CD4-positive, alpha-beta T cell treated with Interleukin-1 beta for 1 hour (primary cell): Measurements from ENCODE around the gene DNAJB8.
A peak's percentile ranks its signal among the peaks of the same experiment; 100 is the strongest.

Experiments
- DNase-seq, 2 donors: peaks; one replicate each; pipeline ENCODE4 v3.0.0-alpha.2; 2020 to 2022

Gene DNAJB8

DNA sequence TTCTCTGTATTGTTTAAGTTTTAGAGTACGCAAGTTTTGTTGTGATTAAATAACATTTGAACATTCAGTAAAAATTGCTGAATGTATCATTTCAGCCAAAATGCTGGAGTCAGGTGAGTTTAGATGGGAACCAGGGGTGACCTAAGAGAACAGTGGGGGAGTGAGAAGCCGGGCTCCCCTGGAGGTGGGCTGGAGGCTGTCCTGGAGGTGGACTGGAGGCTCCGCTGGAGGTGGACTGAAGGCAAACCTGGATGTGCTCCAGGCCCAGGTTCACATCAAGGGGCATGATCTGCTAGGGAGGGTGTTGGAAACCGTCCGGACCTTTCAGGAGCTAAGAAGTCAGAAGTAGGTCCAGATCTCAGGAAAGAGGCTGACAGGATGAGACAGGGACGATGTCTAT, 23.7 kb downstream of the DNAJB8 start:
- DNase-seq: no peak

DNA sequence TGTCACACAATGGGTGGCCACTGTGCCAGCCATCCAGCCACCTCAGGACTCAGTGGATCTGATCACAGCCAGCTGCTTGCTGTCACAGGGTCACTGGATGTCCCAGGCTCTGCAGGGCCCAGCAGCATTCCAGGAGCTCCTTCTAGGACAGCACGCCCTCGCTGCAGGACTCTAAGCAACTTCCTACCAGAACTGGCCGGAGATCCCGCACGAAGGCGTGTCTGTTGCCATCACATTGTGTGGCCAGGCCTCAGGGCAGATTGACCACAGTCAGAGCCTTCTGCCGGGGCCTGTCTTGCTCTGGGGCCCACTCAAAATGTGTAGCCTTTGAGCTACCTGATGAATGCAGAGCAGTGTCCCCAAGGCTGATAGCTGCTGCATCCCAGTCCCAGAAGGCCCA, 24.6 kb downstream of the DNAJB8 start:
- no peak for DNase-seq

DNA sequence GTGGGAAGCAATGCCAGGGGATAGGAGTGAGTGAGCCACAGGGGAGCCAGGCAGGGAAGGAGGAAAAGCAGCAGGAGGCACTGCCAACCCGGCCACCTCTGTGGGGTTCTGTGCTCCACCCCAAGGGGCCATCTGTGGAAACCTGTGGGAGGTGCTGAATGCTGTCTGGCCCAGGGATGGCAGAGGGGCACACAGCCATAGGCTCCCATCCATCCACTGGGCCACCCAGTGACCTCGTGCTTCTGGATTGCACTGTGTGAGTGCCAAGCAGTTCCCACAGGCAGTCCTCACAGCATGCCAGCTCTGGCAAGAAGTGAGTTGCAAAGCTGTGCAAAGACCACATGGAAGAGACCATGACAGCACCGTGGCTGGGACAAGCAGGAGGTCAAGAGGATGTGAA, 27.5 kb downstream of the DNAJB8 start:
- no peak for DNase-seq

DNA sequence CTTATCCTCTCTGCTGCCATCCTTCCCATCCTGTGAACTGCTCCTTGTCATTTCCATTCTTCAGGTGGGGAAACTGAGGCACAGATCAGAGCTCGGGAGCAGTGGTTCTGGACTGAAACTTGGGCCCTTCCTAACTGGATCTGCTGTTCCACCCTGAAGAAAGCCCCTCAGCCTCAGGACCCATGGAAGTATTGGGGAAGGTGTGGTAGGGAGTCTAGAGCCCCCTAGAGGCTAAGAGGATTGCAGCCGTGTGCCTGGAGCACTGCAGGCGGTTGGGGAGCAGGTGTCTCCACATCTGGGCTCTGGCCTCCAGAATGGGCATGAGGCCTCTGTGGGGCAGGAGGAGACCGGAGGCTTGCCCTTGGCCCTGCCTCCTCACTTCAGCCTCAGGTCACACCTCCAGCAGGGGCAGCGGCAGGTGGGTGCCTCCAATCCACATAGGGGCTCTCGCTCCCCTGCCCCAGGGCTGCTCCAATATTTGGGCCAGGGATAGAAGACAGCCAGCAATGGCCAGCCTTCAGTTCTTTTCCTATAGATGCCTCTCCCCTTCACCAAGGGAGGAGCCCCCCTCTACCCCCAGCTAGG, 28.1 kb downstream of the DNAJB8 start:
- DNase-seq: no peak

DNA sequence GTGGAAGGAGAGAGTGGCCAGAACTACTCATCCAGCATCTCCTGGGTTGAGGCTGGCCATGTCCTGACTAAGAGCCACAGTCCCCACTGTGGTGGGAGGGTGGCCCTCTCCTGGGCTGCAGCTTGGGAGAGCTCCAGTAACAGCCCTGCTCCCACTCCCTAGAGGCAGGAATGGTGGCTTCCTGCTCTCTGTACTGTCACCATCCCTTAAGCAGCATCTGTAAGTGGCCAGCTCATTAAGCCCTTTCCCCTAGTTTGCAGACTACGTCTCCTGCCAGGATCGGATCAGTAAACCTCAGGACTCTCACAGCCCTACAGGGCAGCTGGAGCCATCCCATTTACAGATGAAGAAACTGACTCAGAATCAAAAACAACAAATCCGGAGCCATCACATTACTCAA, 30.5 kb downstream of the DNAJB8 start:
- no peak for DNase-seq

DNA sequence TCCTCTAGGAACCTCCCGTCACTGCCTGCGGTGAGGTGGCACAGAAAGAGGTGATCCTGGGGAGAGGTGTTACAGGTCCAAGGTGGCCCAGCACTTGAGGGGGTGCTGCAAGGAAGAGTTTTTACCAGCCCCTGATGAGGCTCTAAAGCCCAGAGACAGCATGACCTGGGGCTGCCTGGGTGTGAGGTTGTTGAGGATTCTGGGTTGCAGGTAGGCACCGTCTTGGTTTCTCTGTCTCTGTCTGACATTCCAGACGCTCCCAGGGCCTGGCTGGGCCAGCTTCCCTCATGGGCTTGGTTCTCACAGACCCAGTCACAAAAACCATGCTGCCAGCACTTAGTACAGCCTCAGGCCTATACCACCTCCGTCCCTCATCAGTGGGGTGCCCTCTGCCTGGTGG, 31.1 kb downstream of the DNAJB8 start:
- DNase-seq: no peak

DNA sequence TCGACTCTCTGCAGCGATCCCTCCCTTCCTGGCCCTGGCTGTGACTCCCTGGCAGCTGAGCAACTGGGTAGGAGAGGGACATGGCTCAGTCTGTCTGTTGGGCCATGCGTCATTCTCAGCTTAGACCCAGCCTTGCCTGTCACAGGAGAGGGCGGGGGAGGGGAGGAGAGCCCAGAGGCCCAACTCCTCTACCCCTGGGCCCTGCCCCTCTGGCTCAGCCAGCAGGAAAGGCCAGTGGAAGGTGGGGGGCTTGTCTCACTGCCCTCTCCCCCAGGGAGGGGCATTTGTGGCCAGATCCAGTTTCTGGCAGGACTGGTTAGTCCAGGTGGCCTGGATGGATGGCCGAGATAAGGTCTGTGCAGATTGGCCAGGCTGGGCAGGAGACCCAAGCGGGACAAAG, 31.6 kb downstream of the DNAJB8 start:
- no peak for DNase-seq

DNA sequence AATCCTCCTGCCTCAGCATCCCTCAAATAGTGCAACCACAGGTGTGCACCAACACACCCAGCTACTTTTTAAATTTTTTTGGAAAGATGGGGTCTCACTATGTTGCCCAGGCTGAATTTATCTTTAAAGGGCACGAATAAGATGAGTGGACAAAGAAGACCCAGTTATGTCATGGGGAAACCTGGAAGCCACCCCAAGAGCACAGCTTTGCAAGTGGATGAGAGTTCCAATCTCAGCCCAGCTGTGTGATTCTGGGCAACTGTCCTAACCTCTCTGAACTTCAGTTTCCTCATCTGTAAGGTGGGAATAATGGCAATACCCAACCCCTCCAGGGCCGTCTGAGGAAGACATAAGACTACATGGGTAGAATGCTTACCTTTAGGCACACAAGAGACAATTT, 32.2 kb downstream of the DNAJB8 start:
- DNase-seq: no peak

DNA sequence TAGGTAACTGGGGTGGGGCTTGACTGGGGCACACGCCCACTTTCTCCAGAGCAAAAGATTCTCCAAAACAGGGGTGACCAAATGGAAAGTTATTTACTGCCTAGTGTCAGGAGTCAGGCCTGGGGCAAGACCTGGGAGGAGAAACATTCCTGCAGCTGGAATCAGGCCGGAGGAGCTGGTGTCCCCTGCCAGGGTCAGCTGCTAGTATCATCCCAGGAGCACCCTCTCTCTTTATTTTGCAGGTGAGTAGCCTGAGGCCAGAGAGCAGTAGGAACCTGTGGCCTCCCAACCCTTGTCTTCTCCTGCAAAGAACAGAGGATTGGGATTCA, 32.9 kb downstream of the DNAJB8 start:
- DNase-seq: no peak

DNA sequence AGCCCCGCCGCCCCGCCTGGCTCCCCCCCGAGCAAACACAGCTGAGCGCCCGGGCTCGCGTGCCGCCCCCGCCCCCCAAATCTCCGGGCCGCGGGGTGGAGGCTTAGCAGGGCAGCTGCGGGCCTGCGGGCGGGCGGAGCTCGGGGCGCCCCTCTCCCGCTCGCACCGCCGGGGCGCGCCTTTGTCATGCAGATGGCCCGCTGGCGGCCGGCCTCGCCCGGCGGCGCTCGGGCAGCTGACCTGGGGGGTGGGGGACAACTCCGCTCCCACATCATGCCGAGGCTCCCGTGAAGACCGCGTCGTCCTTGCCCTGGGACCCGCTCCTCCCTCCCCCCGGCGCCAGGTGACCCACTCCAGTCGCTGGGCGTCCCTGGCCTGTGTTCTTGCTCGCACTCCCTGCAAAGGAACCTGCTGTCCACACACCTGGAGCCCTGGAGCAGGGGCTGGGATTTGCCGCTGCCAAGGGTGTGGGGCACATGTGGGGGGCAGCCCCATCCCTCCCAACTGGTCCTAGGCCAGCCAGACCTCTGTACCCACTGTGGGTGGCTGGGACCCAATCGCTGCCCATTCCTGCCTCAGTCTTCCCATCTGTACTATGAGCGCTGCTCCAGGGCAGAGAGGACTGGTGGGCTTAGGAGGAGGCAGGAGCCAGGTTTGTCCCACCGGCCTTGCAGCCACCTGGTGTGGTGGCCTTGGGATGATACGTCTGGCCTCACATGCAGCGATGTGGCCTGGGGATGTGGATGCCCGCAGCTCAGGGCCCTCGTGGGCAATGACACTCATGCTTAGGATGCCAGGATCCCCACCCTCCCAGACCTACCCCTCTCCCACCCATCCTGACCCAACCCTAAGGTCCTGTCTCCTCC, 33.5 kb downstream of the DNAJB8 start:
- no peak for DNase-seq

DNA sequence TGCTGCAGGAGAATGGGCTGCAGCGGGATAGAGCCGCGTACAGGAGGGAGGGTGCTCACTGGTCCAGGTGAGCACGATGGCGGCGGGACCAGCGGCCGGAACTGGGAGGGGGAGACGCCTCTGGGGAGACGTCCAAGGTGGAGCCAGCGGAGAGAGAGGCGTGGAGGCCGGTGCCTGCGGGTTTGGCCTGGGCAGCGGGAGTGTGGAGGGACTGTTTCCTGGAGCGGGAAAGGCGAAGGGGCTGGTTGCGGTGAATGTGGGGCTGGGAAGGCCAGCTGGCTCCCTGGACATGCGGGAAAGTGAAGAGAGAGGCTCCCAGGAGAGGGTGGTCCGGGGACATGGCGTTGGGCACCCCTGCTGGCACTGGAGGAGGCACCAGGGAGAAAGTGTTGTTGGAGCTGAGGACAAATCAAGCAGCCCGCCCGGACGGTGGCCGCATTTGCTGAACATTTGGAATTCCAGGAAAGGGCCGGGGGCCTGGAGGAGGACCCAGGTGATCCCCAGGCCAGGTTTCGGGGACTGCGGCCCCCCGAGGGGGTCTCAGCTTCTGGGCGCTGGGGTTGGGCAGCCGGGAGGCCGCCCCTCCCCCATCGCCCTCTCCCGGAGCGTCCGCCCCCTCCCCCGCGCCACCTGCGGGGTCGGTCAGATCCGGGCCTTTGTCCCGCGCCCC, 34.3 kb downstream of the DNAJB8 start:
- DNase-seq: no peak

DNA sequence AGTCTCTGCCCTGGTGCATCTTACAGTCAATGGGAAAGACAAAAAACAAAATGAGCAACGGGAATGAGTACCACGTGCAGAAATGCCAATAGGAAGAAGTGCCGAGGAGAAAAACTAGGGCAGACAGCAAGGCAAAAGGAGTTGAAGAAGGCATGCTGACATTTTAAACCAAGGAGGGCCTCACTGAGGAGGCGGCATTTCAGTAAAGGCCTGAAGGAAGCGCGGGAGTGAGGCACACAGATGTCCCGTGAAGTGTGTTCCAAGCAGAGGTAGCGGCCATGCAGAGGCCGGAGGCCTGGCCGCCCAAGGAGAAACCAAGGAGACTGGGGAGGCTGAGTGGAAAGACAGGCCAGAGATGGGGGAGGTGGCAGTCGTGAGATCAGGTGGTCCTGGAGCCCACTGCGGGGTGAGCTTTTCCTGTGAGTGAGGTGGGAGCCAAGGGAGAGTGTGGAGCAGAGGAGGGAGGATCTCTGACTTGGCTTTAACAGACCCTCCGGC, 34.8 kb downstream of the DNAJB8 start:
- no peak for DNase-seq

DNA sequence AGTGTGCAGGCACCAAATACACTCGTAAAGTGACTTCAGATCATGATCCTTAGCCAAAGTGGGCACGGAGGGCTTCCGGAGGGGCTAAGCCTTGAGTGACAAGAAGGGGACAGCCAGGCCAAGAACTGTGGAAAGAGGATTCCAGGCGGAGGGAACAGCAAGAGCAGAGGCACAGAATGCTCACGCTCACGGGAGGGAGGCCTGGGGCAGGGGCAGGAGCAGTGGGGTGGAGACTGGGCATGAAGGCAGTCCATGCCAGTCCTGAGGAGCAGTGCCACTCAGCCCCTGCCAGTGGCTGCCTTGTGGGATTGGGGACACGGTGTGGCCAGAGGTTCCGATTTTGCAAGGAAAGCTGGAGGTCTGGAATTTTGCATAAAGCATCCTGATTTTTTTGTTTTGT, 36.0 kb downstream of the DNAJB8 start:
- DNase-seq: no peak

DNA sequence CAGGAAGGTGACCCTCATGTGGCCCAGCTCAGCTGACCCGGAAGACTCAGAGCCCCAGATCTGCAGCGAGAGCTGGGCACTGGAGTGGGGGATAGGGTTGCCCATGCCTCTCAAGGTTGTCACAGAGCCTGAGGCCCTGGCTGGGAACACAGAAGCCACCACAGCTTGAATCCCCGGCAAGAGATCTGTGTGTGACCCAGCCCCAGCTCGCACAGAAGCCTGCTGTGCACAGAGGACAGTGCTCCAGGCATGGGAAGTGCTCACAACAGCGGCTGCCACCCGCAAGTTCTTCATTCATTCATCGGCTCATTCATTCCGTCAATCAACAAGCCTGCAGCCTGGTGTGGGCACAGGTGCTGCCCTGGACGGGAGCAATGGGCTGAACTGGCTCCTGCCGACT, 36.4 kb downstream of the DNAJB8 start:
- DNase-seq: no peak

DNA sequence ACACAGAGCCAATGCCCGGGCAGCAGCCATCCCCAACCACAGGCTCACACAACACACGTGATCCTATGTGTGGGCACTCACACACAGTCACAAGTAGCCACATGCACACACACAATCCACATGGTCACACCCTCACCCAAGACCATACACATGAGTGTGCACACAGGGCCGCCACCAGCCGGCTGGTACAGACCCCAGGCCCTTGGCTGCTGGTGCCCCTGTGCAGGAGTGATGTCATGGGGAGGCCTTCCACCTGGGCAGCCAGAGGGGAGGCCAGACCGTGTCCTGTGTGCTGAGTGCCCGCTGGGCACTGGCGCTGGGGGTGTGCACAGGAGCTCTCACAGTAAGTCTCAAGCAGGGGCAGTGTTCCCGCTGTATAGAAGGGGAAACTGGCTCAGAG, 36.9 kb downstream of the DNAJB8 start:
- no peak for DNase-seq

DNA sequence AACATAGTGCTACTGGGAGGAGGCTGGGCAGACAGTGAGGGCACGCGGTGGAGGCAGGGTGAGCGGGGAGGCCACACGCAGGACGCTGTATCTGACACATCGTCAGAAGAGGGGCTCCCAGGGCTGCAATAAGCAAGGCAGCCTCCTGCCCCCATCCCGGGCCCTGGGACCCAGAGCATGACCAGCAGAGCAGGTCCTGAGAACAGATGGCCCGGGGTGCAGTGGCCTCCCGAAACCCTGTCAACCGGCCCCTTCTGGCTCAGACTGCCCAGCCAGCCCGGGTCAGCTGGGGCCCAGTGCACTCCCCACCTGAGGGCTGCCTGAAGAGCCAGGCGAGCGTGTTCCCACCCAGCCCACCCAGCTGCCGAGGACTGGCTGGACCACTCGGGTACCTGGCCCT, 37.4 kb downstream of the DNAJB8 start:
- DNase-seq: no peak

DNA sequence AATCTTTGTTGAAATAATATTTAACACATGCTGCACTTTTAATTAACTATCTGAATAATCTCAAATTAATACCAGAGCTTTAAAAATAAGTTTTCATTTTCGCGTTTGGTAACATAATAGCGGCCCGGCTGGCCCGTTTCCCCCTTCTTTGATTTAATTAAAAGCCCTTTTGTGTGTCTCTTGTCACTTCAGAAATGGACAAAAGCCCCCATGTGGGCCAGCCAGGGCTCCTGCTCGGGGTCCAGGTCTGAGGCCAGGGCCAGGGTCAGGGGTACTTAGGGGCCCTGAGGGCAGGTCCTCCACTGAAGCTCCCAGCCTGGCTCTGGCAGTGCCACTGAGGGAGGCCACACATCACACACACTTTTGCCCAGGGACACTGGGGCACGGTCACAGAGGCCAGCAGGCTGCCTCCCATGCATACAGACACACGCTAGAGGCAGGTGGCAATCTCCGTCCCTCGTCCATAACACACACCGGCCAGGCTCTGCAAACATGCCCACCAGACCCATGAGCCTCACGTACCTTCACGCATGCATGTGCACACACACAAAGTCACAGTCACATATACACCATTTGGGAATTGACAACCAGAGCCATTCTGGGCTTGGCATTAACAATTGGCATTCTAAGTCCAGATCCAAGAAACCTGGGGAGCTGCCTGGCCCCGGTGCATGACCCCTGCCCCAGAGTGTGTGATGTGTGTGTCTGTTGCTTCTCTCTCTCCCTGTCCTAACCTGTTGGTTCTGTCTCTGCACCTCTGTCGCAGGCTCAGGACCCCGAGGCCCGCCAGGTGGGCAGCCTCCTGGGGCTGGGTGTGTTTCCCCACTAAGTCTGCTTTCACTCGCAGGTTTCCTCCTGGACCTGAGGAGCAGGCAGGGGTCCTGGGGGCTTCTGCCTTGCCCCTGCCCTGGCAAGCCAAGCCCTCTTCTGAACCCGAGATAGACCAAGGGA, 38.5 kb downstream of the DNAJB8 start:
- no peak for DNase-seq

DNA sequence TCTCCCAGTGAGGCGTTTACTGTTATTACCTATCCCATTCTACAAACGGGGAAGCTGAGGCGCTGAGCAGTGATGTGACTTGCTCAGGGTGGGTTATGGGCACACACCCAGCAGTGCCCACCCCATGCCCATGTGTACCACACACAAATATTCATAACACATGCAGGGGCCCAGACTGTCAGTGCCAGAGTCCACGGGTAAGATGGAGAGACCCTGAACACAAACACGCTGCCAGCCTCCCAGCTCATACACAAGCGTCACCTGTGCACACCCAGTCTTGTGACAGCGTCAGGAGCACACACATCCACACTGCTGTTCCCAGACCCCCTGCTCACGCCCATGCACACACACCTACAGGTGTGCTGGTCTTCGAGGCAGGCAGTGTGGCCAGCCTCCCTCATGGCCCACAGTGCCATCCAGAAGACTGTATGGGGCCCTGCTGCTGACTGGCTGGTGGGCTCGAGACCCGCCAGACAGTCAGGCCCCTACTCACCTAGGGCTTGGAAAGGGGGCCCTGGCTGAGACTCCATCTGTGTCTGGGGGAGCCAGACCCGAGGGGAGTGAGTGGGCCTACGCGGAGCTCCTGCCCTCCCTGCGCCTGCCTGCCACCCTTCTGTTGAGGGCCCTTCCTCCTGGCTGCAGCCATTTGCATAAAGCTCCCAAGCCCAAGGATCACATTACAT, 39.4 kb downstream of the DNAJB8 start:
- no peak for DNase-seq

DNA sequence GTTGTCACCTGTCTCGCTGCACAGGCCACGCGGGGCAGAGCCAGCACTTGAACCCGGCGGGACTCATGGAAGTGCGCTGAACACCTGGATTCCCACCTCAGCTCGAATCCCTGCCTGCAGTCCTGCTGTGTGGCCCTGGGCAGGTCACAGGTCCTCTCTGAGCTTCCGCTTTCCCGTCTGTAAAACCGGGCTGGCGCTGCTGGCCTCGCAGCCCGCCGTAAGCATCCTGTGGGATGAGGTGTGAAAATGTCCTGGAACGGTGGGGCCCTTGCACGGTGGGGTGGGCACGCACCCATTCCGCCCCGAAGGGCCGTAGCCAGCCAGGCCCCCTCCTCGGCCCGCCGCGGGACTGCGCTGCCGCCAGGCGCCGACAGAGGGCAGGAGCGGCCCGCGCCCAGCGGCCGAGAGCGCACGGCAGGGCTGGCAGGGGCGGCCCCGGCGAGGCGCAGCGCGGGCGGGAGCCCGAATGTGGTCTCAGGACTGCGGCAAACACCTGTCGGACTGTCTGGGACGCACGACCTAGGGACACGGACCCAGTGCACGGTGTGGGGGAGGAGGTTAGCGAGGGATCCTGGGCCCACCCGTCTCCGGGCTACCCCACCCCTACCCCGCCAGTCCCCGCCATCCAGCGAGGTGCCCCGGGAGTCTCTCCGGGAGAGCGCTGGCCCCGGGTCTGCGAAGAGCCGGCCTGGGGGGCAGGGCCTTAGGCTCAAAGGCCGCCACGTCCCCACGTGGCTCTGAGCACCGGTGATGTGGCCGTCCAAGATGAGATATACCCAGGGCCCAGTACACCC, 40.4 kb downstream of the DNAJB8 start:
- DNase-seq: peak; percentile 32 to 50

DNA sequence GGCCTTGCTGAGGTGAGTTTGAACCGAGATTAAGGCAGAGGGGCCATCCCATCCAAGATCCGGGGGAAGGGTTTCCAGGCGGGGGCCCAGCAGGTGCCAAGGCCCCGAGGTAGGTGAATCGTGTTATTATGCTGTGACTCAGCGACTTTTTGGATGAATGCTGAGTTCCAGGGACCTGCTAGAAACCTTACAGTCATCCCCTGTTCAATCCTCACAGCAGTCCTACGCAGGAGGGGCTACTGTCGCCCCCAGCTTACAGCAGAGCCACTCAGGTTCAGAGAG, 40.9 kb downstream of the DNAJB8 start:
- DNase-seq: no peak

DNA sequence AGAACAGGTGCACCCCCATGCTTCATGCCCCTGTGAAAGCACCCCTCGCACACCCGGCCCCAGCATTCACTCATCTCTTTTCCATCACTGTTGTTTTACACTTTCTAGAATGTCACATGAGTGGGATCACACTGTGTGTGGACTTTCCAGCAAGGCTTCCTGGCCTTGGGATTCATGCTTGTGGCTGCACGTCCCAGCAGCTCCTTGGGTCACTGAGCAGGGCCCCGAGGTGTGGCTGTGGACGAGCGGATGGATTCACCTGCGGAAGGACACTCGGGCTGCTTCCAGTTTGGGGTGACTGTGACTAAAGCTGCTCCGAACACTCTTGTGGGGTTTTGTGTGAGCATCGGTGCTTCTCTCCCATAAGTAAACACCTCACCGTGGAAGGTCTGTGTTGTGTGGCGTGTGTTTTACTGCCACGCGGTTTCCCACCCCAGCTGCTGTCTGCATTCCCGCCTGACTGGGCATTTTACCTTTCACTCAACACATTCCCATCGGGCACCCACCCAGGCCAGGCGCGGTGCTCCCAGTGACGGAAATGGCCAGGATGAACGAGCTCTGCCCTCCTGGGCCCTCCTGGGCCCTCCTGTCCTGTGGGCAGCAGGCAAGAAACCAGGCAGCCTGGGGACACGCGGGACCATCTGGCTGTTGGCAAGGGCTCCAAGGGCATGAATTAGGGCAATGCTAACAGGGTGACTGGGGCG, 41.4 kb downstream of the DNAJB8 start:
- DNase-seq: no peak
